NK-92 (cell line): ENCODE data around the gene GTF3C4.

Experiments used
- DNase-seq: peaks from one replicate; lab custom pipeline; 2025; ENCODE audit not compliant: unreplicated experiment; lab: John Stamatoyannopoulos, UW

The GTF3C4 gene

GRCh38 chr9:132647355-132647754, 22.9 kb upstream of the GTF3C4 start:
- no peak for DNase-seq

GRCh38 chr9:132647806-132648205, 22.5 kb upstream of the GTF3C4 start:
- DNase-seq = no peak

GRCh38 chr9:132648283-132648682, 22.0 kb upstream of the GTF3C4 start:
- no peak for DNase-seq

- no peak for DNase-seq
Observed at GRCh38 chr9:132648685-132649084, 21.6 kb upstream of the GTF3C4 start.

GRCh38 chr9:132651259-132651658, 19.0 kb upstream of the GTF3C4 start:
- DNase-seq = no peak

- no peak for DNase-seq
Observed at GRCh38 chr9:132656299-132656698, 14.0 kb upstream of the GTF3C4 start.

- DNase-seq = no peak
Observed at GRCh38 chr9:132662152-132662945, 7.9 kb upstream of the GTF3C4 start.

GRCh38 chr9:132663117-132663516, 7.1 kb upstream of the GTF3C4 start:
- DNase-seq = no peak

GRCh38 chr9:132663851-132664250, 6.4 kb upstream of the GTF3C4 start:
- DNase-seq = no peak

GRCh38 chr9:132669319-132669697, 956 bp upstream of the GTF3C4 start:
- DNase-seq = no peak

- DNase-seq = peak; percentile 31
Observed at GRCh38 chr9:132669698-132670456, 387 bp upstream of the GTF3C4 start, which contains the start of gene DDX31. DDX31 (minus strand) TSS chr9:132669983; CDS start chr9:132669934, 49 bp downstream.

GRCh38 chr9:132671620-132672412, 1.6 kb downstream of the GTF3C4 start:
- no peak for DNase-seq

- DNase-seq = no peak
Observed at GRCh38 chr9:132672413-132672690, 2.1 kb downstream of the GTF3C4 start.

GRCh38 chr9:132673355-132673754, 3.1 kb downstream of the GTF3C4 start:
- DNase-seq = no peak

GRCh38 chr9:132674485-132674884, 4.2 kb downstream of the GTF3C4 start:
- DNase-seq = no peak

GRCh38 chr9:132677976-132678375, 7.7 kb downstream of the GTF3C4 start:
- DNase-seq = no peak

GRCh38 chr9:132679946-132680625, 9.8 kb downstream of the GTF3C4 start:
- no peak for DNase-seq

- DNase-seq = no peak
Observed at GRCh38 chr9:132681561-132681960, 11.3 kb downstream of the GTF3C4 start.

GRCh38 chr9:132683873-132684272, 13.6 kb downstream of the GTF3C4 start:
- DNase-seq = no peak

- DNase-seq = no peak
Observed at GRCh38 chr9:132690696-132691095, 20.4 kb downstream of the GTF3C4 start.

- no peak for DNase-seq
Observed at GRCh38 chr9:132694144-132694543, 23.9 kb downstream of the GTF3C4 start.
